ENCODE data around the gene KANK4.

- TF ChIP-seq, protein P1, sequence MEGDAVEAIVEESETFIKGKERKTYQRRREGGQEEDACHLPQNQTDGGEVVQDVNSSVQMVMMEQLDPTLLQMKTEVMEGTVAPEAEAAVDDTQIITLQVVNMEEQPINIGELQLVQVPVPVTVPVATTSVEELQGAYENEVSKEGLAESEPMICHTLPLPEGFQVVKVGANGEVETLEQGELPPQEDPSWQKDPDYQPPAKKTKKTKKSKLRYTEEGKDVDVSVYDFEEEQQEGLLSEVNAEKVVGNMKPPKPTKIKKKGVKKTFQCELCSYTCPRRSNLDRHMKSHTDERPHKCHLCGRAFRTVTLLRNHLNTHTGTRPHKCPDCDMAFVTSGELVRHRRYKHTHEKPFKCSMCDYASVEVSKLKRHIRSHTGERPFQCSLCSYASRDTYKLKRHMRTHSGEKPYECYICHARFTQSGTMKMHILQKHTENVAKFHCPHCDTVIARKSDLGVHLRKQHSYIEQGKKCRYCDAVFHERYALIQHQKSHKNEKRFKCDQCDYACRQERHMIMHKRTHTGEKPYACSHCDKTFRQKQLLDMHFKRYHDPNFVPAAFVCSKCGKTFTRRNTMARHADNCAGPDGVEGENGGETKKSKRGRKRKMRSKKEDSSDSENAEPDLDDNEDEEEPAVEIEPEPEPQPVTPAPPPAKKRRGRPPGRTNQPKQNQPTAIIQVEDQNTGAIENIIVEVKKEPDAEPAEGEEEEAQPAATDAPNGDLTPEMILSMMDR (IDR thresholded peaks at IDR 0.05) = no peak
- TF ChIP-seq POLR2A (IDR thresholded peaks at IDR 0.05) = no peak
Measured at GRCh38 chr1:62312698-62313097, 6.5 kb downstream of the KANK4 start.
